Measurements from ENCODE around the gene CDC42EP2. TPM values are rescaled to one million over a fixed set of nuclear protein-coding genes. Genes with fewer than 3 reads are reported as not detected.

Gene CDC42EP2
- total RNA-seq, 2 experiments from 2014 or later: 0.57 to 1.5 TPM

- no peaks in the 10 kb centered on the region for H3K9me3 Mint-ChIP-seq
- no peak overlapping the region for H3K27ac Mint-ChIP-seq
- CTCF ChIA-PET: no interaction called here
- H3K4me1 Mint-ChIP-seq (ENCODE audit: low read depth): no peaks in the 10 kb centered on the region
- H3K27me3 Mint-ChIP-seq (ENCODE audit: low read depth): no peaks in the 10 kb centered on the region
- intact Hi-C loops (cut with micrococcal nuclease): no loop called here
- DNase-seq: no peak
- peaks cover 20% of the 10 kb centered on the region for H3K36me3 Mint-ChIP-seq (ENCODE audit: low read depth)
- H3K4me3 Mint-ChIP-seq: no peak overlapping the region
Measured at GRCh38 chr11:65300621-65301275, 13.9 kb upstream of the CDC42EP2 start.

- H3K9me3 Mint-ChIP-seq: no peaks in the 10 kb centered on the region
- intact Hi-C loops (cut with micrococcal nuclease): no loop called here
- H3K27ac Mint-ChIP-seq: no peak overlapping the region
- H3K4me1 Mint-ChIP-seq (ENCODE audit: low read depth): no peaks in the 10 kb centered on the region
- H3K27me3 Mint-ChIP-seq (ENCODE audit: low read depth): no peaks in the 10 kb centered on the region
- H3K36me3 Mint-ChIP-seq (ENCODE audit: low read depth): peaks cover 18% of the 10 kb centered on the region
- no peak for DNase-seq
- no peak overlapping the region for H3K4me3 Mint-ChIP-seq
- CTCF ChIA-PET: interaction anchor here (0.8 kb wide), 1 partner anchor 11 kb away, joined by 3 read pairs; no protein-coding TSS in a partner anchor
Measured at GRCh38 chr11:65301491-65302329, 13.0 kb upstream of the CDC42EP2 start.

- H3K36me3 Mint-ChIP-seq (ENCODE audit: low read depth): peaks cover 13% of the 10 kb centered on the region
- no peaks in the 10 kb centered on the region for H3K4me1 Mint-ChIP-seq (ENCODE audit: low read depth)
- H3K27me3 Mint-ChIP-seq (ENCODE audit: low read depth): no peaks in the 10 kb centered on the region
- H3K4me3 Mint-ChIP-seq: no peak overlapping the region
- intact Hi-C loops (cut with micrococcal nuclease): no loop called here
- H3K27ac Mint-ChIP-seq: no peak overlapping the region
- CTCF ChIA-PET: no interaction called here
- no peak for DNase-seq
- no peaks in the 10 kb centered on the region for H3K9me3 Mint-ChIP-seq
Measured at GRCh38 chr11:65303555-65303954, 11.1 kb upstream of the CDC42EP2 start.

GRCh38 chr11:65304110-65304509, 10.6 kb upstream of the CDC42EP2 start:
- intact Hi-C loops (cut with micrococcal nuclease): no loop called here
- no peaks in the 10 kb centered on the region for H3K9me3 Mint-ChIP-seq
- H3K36me3 Mint-ChIP-seq (ENCODE audit: low read depth): peaks cover 13% of the 10 kb centered on the region
- no peak for DNase-seq
- no peak overlapping the region for H3K27ac Mint-ChIP-seq
- no peak overlapping the region for H3K4me3 Mint-ChIP-seq
- CTCF ChIA-PET: no interaction called here
- no peaks in the 10 kb centered on the region for H3K27me3 Mint-ChIP-seq (ENCODE audit: low read depth)
- no peaks in the 10 kb centered on the region for H3K4me1 Mint-ChIP-seq (ENCODE audit: low read depth)

- CTCF ChIA-PET: interaction anchor here (0.6 to 1.0 kb wide), 2 partner anchors 11 to 26 kb away, joined by 4 read pairs; no protein-coding TSS in a partner anchor
- H3K27ac Mint-ChIP-seq: no peak overlapping the region
- DNase-seq: no peak
- no peak overlapping the region for H3K4me3 Mint-ChIP-seq
- H3K27me3 Mint-ChIP-seq (ENCODE audit: low read depth): no peaks in the 10 kb centered on the region
- no peaks in the 10 kb centered on the region for H3K9me3 Mint-ChIP-seq
- peaks cover 13% of the 10 kb centered on the region for H3K36me3 Mint-ChIP-seq (ENCODE audit: low read depth)
- no peaks in the 10 kb centered on the region for H3K4me1 Mint-ChIP-seq (ENCODE audit: low read depth)
- intact Hi-C loops (cut with micrococcal nuclease): no loop called here
Measured at GRCh38 chr11:65304613-65305012, 10.1 kb upstream of the CDC42EP2 start.

GRCh38 chr11:65305501-65306268, 9.0 kb upstream of the CDC42EP2 start:
- CTCF ChIA-PET: interaction anchor here (0.6 to 1.0 kb wide), 3 partner anchors 10 to 58 kb away, joined by 4 to 6 read pairs (median 4); no protein-coding TSS in a partner anchor
- DNase-seq: no peak
- Mint-ChIP-seq H3K36me3 (ENCODE audit: low read depth) (peaks cover 13% of the 10 kb centered on the region), H3K4me3 (no peak overlapping the region), H3K9me3 (no peaks in the 10 kb centered on the region), H3K4me1 (ENCODE audit: low read depth) (no peaks in the 10 kb centered on the region), H3K27ac (no peak overlapping the region), H3K27me3 (ENCODE audit: low read depth) (no peaks in the 10 kb centered on the region)
- intact Hi-C loops (cut with micrococcal nuclease): no loop called here

- CTCF ChIA-PET: interaction anchor here (0.6 to 1.4 kb wide), 3 partner anchors 8 to 82 kb away, joined by 3 to 4 read pairs (median 3); no protein-coding TSS in a partner anchor
- no peak overlapping the region for H3K27ac Mint-ChIP-seq
Measured at GRCh38 chr11:65307298-65308229, 7.1 kb upstream of the CDC42EP2 start.

GRCh38 chr11:65308281-65308891, 6.3 kb upstream of the CDC42EP2 start:
- no peaks in the 10 kb centered on the region for H3K27me3 Mint-ChIP-seq (ENCODE audit: low read depth)
- peaks cover 8% of the 10 kb centered on the region for H3K36me3 Mint-ChIP-seq (ENCODE audit: low read depth)
- no peaks in the 10 kb centered on the region for H3K9me3 Mint-ChIP-seq
- no peak overlapping the region for H3K27ac Mint-ChIP-seq
- CTCF ChIA-PET: no interaction called here
- DNase-seq: no peak
- intact Hi-C loops (cut with micrococcal nuclease): no loop called here
- H3K4me1 Mint-ChIP-seq (ENCODE audit: low read depth): no peaks in the 10 kb centered on the region
- no peak overlapping the region for H3K4me3 Mint-ChIP-seq

More at GRCh38 chr11:65307298-65308229, 7.1 kb upstream of the CDC42EP2 start:
- Mint-ChIP-seq H3K4me3 (no peak overlapping the region), H3K27me3 (ENCODE audit: low read depth) (no peaks in the 10 kb centered on the region), H3K9me3 (no peaks in the 10 kb centered on the region), H3K36me3 (ENCODE audit: low read depth) (peaks cover 10% of the 10 kb centered on the region), H3K4me1 (ENCODE audit: low read depth) (no peaks in the 10 kb centered on the region)
- DNase-seq: no peak
- intact Hi-C loops (cut with micrococcal nuclease): no loop called here

GRCh38 chr11:65309006-65309405, 5.7 kb upstream of the CDC42EP2 start:
- CTCF ChIA-PET: interaction anchor here (0.9 kb wide), 1 partner anchor 21 kb away, joined by 3 read pairs; no protein-coding TSS in a partner anchor
- DNase-seq: no peak
- intact Hi-C loops (cut with micrococcal nuclease): no loop called here

GRCh38 chr11:65310215-65310614, 4.5 kb upstream of the CDC42EP2 start:
- CTCF ChIA-PET: interaction anchor here (0.6 to 1.2 kb wide), 2 partner anchors 19 to 51 kb away, joined by 3 to 4 read pairs; no protein-coding TSS in a partner anchor
- Mint-ChIP-seq H3K4me3 (no peak overlapping the region), H3K36me3 (ENCODE audit: low read depth) (no peaks in the 10 kb centered on the region), H3K27me3 (ENCODE audit: low read depth) (peaks cover 5% of the 10 kb centered on the region), H3K4me1 (ENCODE audit: low read depth) (peaks cover 3% of the 10 kb centered on the region), H3K27ac (no peak overlapping the region), H3K9me3 (no peaks in the 10 kb centered on the region)
- DNase-seq: no peak
- intact Hi-C loops (cut with micrococcal nuclease): no loop called here

More at GRCh38 chr11:65309006-65309405, 5.7 kb upstream of the CDC42EP2 start:
- Mint-ChIP-seq H3K27me3 (ENCODE audit: low read depth) (peaks cover 2% of the 10 kb centered on the region), H3K4me3 (no peak overlapping the region), H3K4me1 (ENCODE audit: low read depth) (no peaks in the 10 kb centered on the region), H3K9me3 (no peaks in the 10 kb centered on the region), H3K27ac (no peak overlapping the region), H3K36me3 (ENCODE audit: low read depth) (peaks cover 6% of the 10 kb centered on the region)

- CTCF ChIA-PET: interaction anchor here (0.6 to 1.4 kb wide), 3 partner anchors 19 to 85 kb away, joined by 3 to 6 read pairs (median 4); no protein-coding TSS in a partner anchor
- no peaks in the 10 kb centered on the region for H3K9me3 Mint-ChIP-seq
- H3K27ac Mint-ChIP-seq: no peak overlapping the region
Measured at GRCh38 chr11:65310736-65311135, 3.9 kb upstream of the CDC42EP2 start.

More at GRCh38 chr11:65310736-65311135, 3.9 kb upstream of the CDC42EP2 start:
- Mint-ChIP-seq H3K36me3 (ENCODE audit: low read depth) (no peaks in the 10 kb centered on the region), H3K4me1 (ENCODE audit: low read depth) (peaks cover 3% of the 10 kb centered on the region), H3K27me3 (ENCODE audit: low read depth) (peaks cover 5% of the 10 kb centered on the region), H3K4me3 (no peak overlapping the region)
- intact Hi-C loops (cut with micrococcal nuclease): no loop called here
- no peak for DNase-seq
